HG02623 (cell line): Measurements from ENCODE around the gene PLAAT2.
"Not testable (repeated sequence)": the region's sequence is repeated elsewhere in the genome, so short reads cannot be mapped to it uniquely, and the experiment has no call there.

Experiments used
- ATAC-seq: cut with Tn5 transposase; IDR thresholded peaks from one replicate; pipeline ENCODE4 v1.9.1; 2021; ENCODE audit warnings: moderate library complexity; ENCODE audit not compliant: unreplicated experiment

The PLAAT2 gene

DNA sequence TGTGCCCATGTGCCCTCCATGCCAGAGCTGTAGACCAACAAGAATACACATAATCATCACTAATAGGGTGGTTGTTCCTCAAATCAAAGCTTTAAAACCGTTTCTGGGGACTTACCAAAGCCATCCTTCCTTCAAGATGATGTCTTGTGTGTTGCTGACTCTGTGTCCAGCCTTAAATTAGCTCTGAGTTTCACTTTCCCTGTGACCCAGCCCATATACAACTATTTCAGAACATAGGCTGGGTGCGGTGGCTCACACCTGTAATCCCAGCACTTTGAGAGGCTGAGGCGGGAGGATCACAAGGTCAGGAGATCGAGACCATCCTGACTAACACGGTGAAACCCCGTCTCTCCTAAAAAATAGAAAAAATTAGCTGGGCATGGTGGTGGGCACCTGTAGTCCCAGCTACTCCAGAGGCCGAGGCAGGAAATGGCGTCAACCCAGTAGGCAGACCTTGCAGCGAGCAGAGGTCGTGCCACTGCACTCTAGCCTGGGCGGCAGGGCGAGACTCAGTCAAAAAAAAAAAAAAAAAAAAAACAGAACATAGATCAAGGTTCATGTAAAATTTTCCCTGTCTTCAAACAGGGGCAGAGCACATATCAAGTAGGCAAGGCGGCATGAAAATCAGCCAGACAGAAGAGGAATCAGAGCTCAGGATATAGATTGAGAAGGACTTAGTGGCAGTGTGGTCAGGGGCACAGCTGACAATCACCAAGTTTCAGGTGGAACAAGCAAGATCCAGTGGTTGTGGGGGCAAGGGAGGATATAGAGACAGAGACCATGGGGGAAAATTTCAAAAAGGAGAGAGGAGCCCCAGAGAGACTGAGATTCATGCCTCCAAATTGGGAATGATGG lies at the start of gene PLAAT2:
Gene PLAAT2, minus strand, starts transcription at position 179 of the 855 bp plus-strand sequence. Its CDS starts 55 bp downstream, at position 124.
- no peak for ATAC-seq

DNA sequence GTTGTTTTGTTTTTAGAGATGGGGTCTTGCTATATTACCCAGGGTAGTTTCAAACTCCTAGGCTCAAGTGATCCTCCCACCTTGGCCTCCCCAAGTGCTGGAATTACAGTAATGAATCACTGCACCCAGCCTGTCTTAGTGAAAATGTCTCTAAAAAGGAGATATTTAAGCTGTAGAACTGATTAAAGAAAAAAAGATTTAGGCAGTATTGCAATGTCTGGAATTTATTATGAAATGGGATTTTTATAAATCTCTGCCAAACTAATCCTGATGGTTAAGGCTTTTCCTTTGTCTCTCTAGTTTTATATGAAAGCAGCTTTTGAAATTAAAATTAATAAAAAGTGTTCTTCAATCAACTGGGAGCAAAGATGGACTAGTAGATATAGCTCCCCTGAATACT lies 49.0 kb upstream of the PLAAT2 start:
- no peak for ATAC-seq

DNA sequence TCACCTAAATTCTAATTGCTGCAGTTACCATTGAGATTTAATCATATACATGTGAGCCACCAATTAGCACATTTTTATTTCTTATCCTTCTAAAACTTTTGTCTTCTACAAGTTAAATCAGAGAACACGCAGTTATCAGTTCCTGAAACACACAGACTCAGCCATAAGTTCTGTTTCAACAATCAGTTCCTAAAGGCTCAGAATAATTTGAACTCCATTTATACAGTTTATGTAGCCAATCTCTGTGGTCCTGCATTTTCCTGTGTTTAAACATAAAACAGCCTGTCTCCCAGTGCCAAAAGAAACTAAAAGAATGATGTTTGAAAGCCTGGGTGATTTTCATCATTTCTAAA lies 48.2 kb upstream of the PLAAT2 start:
- ATAC-seq, result no peak

DNA sequence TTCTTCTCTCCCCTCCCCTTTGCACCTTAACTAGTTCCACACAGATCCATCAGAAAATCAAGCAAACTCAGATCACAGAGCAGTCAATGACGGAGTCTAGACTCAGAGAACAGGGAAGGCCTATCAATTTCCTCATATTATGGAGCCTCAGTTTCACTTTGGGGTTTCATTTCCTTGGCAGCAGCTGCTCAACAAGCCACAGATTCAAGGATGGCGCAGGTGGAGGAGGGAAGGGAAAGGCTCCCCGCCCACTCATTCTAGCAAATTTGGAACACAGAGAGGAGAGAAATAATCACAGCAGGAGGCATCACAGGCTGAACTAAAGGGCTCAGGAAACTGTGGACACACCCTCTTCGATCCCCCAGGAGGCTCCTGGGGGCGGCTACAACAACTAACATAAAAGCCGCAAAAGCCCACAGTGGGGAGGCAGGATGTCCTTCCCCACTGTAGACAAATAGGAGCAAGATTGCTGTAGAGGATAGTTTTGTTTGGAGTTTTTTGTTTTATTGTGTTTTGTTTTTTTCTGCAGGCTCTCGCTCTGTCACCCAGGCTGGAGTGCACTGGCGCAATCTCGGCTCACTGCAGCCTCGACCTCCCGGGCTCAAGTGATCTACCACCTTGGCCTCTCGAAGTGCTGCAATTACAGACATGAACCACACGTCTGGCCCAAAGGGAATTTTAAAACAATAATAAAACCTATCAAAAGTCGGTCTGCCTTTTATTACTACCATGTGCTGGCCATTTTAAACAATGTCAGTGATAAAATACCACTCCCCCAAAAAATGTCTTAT lies 47.6 kb upstream of the PLAAT2 start:
- no peak for ATAC-seq

DNA sequence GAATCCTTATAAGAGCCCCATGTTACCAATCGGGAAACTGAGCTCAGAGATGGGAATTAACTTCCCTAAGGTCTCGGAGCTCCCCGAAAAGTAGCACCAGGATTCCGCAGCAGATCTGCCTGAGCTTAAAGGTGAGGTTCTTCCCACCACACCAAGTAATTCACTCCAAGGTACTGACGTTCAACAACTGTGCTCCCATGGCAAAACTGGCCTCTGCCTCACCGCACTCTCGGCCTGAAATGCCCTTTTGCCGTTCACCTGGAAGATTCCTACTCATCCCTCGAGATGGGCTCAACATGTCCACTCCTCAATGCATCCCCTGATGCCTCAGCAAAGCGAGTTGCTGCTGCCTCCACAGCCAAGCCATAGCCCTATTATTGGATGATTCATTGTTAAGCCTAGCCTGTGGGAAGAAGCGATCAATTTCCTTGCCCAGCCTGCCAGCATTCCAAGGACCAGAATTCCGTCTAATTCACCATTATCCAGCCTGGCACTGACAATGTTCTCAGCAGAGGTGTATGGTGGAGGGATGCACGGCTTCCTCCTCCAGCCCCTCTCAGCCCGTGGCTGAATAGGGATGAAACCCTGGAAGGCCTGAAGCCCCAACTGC lies 46.9 kb upstream of the PLAAT2 start:
- ATAC-seq, result no peak

DNA sequence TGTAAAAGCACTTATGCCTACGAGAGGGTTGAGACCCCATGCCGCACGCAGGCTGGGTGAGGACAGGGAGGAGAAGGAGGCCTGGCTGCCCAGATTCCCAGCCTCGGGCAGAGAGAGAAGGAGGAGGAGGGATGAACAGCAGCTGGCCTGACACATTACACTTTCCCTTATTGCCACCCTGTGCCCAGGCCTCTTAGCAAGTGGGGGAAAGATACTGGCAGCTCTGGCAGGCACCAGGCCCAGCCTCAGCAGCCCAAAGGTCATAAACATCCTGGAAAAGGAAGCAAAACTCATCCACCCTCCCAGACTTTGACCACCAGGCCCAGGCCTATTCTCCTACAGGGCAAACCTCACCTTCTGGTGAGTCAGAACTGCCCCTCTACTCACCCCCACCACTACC lies 46.4 kb upstream of the PLAAT2 start:
- no peak for ATAC-seq

DNA sequence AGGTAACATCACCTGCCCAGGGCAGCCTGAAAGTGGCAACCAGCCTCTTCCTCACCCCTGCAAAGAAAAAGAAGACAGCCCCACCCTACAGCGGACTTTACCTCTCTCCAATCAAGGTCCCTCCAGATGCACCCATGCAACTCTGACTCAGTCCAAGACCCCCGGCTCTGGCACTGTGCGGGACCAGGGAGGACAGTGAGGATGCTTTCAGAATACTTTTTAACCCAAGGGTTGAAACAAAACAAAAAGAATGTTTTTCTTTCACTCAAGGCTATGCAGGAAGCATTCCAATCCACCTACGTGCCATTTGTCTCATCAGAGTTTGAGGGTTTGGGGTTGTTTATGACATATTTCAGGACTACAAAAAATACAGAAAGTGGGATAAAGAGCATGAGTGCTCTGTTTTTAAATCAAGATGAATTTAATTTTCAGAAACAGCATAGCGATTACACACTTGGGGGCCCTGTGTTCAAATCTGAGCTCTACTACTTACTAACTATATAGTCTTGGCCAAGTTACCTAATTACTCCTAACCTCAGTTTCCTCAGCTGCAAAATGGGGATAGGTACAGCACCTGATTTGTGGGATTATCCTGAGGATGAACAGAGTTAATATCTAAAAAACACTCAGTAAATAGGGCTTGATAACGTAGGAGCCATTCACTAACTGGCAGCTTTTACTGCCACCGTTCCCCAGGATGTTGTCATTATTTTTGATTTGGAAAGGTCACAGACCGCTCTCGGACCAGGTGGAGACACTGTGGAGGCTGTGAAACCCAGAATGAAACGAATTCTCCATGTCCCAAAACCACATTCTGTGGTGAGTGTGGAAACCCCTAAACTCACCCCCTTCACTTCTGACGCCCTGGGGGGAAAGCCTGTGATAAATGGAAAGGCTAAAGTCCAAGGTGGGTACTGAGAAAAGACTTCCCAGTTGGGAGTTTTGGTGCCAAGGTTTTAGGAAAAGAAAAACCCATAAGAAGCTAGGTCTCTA lies 45.5 kb upstream of the PLAAT2 start:
- ATAC-seq, result no peak

DNA sequence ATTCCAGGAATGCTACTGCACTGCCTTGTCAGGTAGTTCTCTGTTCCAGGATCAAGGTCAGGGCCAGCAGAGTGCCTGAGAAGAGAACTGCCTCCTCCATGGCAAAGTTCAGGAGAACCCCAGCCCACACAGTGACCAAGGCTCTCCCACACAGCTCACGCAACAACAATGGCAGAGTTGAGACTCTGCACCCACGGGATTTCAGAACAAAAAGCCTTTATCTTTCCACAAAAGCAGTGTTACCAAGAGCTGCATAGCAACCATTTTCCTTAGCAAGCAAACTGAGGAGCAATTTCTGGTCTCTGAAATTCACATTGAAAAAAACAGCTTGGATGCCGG lies 40.0 kb upstream of the PLAAT2 start:
- no peak for ATAC-seq

DNA sequence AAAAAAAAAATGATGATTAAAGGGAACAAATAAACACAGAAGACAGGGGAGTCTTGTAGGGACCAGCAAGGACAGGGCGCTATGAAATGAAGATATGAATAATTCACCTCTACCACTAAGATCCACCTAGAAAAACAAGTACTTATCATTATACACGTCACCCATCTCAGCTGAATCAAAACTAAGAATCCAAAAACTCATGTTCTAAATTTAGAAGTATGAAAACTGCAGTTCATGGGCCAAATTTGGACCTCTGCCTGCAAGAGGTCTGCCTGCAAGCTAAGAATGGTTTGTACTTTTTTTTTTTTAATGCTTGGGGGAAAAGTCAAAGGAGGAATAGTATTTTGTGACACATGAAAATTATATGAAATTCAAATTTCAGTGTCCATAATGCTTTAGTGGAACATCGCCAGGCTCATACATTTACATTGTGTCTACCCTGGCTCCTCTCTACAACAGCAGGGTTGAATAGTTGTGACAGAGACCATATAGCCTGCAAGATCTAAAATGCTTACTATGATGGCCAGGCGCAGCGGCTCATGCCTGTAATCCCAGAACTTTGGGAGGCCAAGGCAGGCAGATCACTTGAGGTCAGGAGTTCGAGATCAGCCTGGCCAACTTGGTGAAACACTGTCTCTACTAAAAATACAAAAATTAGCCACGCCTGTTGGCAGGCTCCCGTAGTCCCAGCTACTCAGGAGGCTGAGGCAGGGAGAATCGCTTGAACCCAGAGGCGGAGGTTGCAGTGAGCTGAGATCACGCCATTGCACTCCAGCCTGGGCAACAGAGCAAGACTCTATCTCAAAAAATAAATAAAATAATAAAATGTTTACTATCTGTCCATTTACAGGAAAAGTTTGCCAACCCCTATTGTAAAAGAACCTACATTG lies 39.4 kb upstream of the PLAAT2 start:
- not testable (repeated sequence) for ATAC-seq

DNA sequence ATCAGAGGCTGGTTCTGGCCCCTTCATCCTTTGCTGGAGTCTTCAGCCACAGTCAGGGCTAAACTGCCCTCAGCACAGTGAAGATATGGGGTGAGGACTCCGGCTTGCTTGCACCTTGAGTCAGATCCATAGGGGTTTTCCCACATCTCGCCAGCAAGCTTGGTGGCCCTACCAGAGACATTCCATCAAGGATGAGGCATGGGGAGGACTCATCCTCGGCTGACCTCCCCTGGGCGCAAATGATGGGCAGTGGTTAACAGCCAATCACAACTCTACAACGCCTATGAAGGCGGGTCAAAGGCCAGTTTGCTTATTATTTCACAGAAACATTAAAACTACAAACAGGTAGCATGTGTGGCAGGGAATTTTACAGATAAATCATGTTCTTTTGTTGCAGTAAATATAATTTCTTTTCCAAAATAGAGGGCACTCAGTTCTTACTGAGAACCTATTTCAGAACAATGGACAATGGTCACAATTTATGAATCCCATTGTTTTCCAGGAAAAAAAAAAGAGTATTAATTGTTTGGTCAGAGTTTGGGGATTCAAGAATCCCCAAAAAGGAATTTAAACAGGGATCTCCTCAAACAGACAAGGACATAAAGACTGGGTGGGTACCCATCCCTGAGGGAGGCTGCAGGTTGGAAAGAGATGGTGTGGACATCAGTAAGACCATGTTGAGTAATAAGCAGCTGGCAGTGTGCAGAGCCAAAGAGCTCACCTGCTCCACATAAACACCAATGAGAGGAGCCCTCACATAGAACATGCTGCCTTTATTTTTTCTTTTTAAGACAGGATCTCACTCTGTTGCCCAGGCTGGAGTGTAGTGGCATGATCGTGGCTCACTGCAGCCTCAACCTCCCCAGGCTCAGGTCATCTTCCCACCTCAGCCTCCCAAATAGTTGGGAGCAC lies 36.3 kb upstream of the PLAAT2 start:
- ATAC-seq, result no peak

DNA sequence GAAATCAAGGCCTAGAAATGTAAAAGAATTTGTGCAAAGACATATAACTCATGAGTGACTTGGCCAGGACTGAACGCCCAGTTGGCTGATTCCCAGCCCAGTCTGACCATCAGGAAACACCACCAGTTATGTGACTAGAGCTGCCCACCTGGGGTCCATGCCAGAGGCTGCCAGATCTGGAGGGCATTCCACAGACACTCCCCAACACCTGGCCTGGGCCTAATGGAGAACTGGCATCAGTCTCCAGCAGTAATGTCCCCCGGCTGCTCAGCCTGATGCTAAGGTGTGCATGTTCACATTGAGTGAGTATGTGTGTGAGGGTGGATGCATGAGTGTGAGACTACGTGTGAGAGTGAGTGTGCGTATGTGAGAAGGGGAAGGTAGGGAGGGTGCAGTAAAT lies 35.4 kb upstream of the PLAAT2 start:
- no peak for ATAC-seq

DNA sequence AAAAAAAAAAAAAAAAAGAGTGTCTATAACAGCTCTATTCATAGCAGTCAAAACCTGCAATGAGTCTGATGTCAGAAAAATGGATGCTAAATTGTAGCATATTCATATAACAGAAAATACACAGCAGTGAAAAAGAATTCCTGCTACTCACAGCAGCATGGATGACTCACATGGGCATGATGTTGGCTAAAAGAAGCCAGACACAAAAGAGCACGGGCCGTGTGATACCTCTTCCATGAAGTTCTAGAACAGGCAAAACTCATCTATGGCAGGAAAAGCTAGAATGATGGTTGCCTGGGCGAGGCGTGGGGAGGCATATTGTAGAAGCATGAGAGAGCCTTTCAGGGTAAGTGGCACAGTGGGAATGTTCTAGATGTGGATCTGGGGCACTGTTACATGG lies 32.1 kb upstream of the PLAAT2 start:
- no peak for ATAC-seq

DNA sequence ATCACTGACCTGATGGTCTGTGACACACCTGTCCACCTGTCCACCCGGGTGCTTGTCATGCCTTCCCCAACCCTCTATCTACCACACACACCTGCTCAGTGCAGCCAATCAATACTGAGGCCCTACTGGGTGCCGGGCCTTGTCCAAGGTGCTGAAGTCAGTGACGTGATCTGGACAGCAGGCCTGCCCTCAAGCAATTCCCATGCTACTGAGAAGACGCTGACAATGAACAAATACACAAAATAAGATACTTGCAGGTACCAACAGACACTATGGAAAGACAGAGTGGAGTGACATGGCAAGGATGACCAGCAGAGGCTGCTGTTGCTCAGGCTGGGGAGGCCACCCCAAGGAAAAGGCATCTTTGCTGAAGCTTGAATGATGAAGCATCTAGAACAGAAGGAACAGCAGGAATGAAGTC lies 29.8 kb upstream of the PLAAT2 start:
- no peak for ATAC-seq

DNA sequence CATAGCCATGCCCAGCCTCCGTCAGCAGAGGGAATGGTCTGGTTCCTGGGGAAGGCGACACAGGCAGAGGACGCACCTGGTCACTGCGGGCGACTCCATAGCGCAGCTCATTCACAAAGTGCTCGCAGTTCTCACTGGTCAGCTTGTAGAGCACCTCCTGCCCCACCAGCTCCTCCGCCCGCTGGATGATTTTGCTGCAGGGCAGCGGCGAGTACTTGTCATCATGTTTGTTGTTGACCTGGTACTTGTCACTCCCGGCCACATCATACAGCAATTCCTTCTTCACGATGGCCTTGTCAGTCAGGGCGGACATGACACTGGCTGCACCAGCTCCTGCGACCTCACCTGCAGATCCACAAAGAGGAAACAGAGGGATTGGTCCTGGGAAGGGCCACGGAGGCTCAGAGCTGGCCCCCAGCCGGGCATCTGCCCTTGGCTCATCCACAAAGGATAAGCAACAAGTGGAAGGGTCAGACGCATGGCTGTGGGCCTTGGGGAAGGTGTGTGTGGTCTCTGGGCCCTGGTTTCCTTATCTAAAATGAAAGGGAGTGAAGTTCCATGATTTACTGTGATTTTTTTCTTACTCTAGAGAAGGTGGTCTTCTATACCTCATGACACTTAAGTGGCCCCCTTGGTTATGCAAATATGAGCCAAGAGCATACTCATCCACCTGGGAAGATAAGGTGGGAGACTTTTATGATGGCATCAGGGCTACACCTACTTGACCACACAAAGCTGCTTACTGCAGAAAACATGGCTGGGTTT lies 27.0 kb upstream of the PLAAT2 start:
- no peak for ATAC-seq

DNA sequence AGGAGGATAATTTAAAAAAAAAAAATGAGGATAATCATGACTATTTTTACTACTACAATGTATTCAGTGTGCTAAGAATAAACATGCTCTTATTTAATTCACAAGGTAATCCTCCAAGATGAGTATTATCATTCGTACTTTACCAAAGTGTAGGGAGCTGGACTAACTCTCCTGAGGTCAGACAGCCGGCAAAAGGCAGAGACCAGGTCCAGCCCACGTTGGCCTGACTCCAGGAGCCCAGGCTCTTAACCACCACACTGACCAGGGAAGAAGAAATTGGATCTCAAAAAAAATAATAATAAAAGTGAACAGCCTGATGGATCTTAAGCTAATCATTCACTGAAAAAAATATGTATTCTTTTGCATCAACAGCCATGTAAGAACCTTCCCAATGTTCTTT lies 25.8 kb upstream of the PLAAT2 start:
- no peak for ATAC-seq

DNA sequence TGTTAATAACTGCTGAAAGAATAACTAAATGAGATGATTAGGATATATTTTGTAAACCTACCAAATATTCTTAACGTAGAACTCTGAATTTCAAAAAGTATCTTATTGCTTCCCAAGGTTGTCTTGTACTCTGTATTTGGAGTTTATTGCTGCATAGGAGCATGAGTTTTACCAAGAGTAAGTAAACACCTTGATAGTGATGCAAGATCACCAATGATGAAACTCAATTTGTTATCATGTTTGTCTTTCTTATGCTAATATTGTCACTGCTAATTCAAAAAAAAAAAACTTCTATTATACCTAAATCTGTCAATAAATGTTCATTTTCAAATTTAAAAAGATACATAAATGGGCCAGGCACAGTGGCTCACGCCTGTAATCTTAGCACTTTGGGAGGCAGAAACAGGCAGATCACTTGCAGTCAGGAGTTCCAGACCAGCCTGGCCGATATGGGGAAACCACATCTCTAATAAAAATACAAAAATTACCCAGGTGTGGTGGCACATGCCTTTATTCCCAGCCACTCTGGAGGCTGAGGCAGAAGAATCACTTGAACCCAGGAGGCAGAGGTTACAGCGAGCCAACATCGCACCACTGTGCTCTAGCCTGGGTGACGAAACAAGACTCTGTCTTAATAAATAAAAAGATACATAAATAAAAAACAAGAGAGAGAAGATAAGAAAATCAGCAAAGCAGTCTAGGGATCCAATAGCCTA lies 23.4 kb upstream of the PLAAT2 start:
- no peak for ATAC-seq

DNA sequence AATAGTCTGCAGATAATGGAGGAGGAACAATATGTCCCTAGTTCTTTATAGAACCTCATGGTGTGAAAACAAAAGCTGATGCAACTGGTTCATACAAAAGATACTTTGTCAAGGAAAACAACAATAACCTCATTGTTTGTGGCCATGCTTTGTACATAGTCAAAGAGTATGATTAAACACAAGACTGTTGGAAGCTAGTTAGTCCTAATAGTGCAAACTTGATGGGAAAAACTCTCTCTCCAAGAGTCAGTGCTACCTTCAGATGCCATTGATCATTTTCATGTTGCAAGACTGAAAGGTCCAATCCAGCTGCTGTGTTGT lies 20.1 kb upstream of the PLAAT2 start:
- no peak for ATAC-seq
